Stimulated activated CD8-positive, alpha-beta memory T cell treated with anti-CD3 and anti-CD28 coated beads, Interleukin-15, amount 100 ng/mL, for 48 hours (primary cell): ENCODE results near the gene ADIPOR2.

ENCODE experiments used
- DNase-seq, 2 donors: peaks; one replicate each; pipeline ENCODE4 v3.0.0-alpha.2; 2020; ENCODE audit warnings: low read depth in 2 of 2

The ADIPOR2 gene

DNA sequence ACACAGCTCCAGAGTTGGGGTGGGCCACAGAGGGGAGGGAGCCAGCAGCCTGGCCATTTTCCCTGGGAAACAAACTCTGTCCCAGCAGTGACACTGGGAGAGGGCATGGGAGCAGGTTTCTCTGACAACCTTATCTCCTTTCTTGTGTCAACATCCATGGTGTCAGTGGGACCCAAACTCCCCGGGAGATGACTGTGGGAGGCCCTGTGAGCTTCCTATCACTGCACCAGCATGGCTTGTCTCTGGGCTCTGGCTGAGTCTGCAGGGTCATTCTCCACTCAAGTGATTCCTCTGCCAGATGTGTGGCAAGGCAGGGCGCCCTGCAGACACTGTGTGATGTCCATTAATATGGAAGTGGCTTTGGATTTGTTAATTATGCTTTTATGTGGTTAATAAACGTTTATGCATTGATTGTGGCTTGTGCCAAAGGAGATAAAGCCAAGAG lies 139.6 kb downstream of the ADIPOR2 start:
- no peak for DNase-seq

GRCh38 chr12:1830981-1831963 lies 140.4 kb downstream of the ADIPOR2 start:
- DNase-seq: peak in 1 of 2 donors; percentile 2

DNA sequence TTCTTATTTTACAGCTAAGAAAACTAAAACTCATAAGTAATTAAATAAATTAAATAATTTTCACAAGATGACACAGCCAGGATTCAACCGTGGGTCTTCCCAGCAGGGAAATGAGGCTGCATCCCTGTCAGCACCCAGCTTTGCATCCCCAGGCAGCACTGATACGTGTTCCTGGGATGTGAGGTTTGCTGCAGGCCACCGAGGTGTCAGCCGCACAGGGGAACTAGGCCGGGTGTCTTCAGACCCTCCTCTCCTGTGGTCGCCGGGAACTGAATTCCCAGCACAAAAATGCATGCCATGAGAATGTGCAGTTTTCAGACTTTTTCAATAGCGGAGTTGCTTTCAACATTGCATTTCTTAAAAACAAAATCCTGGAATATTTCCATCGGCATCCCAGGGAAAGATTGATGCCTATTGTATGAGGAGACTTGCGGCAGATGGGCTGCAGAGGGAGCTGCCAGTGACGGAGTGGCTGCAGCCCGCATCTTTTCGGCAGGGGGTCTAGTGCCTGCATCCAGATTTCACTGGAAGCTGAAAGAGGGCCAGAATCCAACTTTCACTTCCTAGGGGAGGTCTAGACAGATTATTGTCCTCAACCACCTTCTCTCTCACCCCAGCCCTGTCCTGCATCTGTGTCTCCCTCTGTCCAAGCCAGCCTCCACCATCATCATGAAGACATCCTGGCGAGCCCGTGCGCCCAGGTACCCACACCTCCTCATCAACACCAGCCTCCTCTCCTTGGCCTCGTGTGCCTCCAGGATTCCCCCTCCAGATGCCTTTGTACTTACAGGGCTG lies 142.1 kb downstream of the ADIPOR2 start:
- no peak for DNase-seq

GRCh38 chr12:1833596-1834028 lies 142.7 kb downstream of the ADIPOR2 start:
- DNase-seq: no peak

DNA sequence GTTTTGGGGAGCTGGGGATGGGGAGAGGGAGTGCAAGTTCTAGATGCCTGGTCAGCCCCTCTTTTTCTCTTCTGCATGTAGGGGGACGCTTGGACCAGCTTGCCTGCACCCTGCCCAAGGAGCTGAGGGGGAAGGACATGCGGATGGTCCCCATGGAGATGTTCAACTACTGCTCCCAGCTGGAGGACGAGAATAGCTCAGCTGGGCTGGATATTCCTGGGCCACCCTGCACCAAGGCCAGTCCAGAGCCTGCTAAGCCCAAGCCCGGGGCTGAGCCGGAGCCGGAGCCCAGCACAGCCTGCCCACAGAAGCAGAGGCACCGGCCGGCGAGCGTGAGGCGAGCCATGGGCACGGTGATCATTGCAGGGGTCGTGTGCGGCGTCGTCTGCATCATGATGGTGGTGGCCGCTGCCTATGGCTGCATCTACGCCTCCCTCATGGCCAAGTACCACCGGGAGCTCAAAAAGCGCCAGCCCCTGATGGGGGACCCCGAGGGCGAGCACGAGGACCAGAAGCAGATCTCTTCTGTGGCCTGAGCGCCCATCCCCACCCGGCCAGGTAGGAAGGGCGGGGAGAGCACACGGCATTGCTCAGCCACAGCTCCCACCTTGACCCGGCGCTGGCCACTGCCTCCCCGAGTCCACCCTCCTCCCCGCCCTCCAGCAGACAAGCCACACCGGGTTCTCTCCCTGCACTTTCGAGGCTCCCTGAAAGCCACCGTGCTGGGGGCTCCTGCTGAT lies 143.5 kb downstream of the ADIPOR2 start:
- DNase-seq: no peak

- DNase-seq: no peak
Observed at GRCh38 chr12:1835211-1836131, 144.6 kb downstream of the ADIPOR2 start.

GRCh38 chr12:1836241-1836803 lies 145.5 kb downstream of the ADIPOR2 start:
- no peak for DNase-seq

DNA sequence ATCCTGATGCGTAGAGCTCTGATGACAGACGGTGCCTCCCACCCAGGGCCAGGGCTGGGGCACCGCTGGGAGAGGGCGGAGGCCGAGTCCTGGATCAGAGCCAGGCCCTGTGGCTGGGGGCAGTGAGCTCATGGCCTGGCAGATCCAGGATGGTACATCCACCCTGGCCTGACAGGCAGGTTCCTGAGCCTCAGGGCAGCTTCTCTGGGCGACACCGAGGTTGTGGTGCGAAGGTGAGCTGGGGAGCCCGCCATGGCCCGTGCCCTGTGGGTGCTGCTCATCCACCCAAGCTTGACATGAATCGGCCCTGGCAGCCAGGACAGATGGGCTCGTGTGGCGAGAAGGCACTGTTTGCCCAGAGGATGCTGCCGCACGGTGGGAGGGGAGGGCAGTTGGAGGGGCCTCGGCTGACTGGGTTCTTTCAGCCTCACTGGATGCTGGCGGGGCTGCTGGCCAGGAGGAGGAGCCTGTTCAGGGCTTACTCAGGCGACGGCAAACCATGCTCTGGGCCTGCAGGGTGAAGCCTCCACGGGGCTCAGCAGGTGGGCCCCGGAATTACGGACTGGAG lies 146.1 kb downstream of the ADIPOR2 start:
- DNase-seq: no peak

DNA sequence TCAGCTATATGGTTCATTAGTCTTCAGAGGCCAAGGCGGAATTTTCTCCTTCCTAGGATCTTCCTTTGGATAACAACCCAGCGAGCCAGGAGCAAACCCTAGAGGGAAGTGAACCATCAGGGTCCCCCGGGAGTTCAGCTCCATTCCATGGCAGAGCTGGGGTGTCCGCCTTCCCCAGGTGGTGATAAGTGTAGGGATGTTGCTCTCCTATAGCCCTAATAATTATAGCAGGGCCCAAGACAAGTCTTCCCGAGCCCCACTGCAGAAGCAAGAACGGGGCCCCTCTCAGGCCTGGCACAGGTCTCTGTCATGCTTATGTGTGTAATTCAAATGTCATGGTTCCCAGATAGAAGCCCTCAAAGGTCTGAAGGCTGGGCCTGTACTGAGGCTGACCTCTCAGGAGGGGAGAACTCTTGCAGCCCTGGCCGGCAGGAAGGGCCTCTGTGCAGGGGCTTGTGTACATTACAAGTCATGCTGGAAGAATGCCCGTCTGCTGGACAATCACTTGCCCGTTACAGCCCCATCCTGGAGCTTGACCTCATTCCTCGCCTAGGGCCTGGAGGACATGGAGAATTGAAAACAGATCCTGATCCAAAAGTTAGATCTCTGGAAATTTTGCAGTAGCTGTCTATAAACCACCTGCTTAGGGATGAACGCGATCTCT lies 146.8 kb downstream of the ADIPOR2 start:
- DNase-seq: no peak
